ENCODE data around the gene ST6GALNAC6.

- no peak for TF ChIP-seq CTCF (IDR thresholded peaks at IDR 0.05)
- TF ChIP-seq EZH2phosphoT487 (IDR thresholded peaks at IDR 0.05), result no peak
- TF ChIP-seq EZH2 (IDR thresholded peaks at IDR 0.05), result no peak
Measured at GRCh38 chr9:127885508-127886281, 13.7 kb downstream of the ST6GALNAC6 start.

Measured in neural progenitor cell (in vitro differentiated cells).